HCT116 (cell line): ENCODE measurements around the gene ZNF423. TPM values are rescaled to one million over a fixed set of nuclear protein-coding genes. Genes with fewer than 3 reads are reported as not detected.

Experiments used
- ATAC-seq: fragments of 200-7000 bp; cut with Tn5 transposase; 2 replicates; pipeline ENCODE4 v1.9.1; 2020; ENCODE audit warnings: mild to moderate bottlenecking, moderate library complexity
- BruUV-seq: library from RNA; stranded (reverse); fragments of 400-500 nt; replicated peaks from 2 replicates; lab custom pipeline; 2021; lab: Mats Ljungman, UMichigan
- CTCF ChIA-PET: fragments of 300-600 bp; sonication (Branson Sonifier 250); formaldehyde crosslinking; loops from one replicate; lab custom pipeline; 2021; ENCODE audit warnings: antibody characterized with exemption; lab: Charles Lee
- POLR2A ChIA-PET: fragments of 300-600, 350-600 bp; sonication (Branson Sonifier 250); formaldehyde crosslinking; loops from one replicate; lab custom pipeline; 2021; ENCODE audit warnings: antibody characterized with exemption; lab: Charles Lee
- RAD21 ChIA-PET, 2 experiments: fragments of 300-600 bp; sonication (Branson Sonifier 250); formaldehyde crosslinking; loops; one replicate each; lab custom pipeline; 2023; ENCODE audit warnings: low total read pairs in 2 of 2; ENCODE audit not compliant: uncharacterized antibody in 2 of 2, unreplicated experiment in 2 of 2, low non-redundant PET in 1 of 2; lab: Charles Lee
- DNase-seq: peaks from one replicate; pipeline ENCODE4 v3.0.0-alpha.2; 2010; ENCODE audit warnings: low read depth, low spot score
- H2AFZ ChIP-seq: fragments of 200-600 bp; shearing (Covaris generic), sonication (generic); 2 replicates; pipeline ENCODE4 v1.6.1; 2017; ENCODE audit warnings: low read depth, mixed run types, mixed read lengths, antibody characterized with exemption, low read length; ENCODE audit not compliant: poor library complexity, severe bottlenecking
- H3K27ac ChIP-seq: 2 replicates; pipeline ENCODE4 v1.5.1; 2012; ENCODE audit warnings: low read depth, low read length
- H3K27me3 ChIP-seq: fragments of 200-600 bp; sonication (generic); 2 replicates; pipeline ENCODE4 v1.6.1; 2016; ENCODE audit warnings: mixed run types, low read length, mixed read lengths; ENCODE audit not compliant: insufficient read depth
- H3K36me3 ChIP-seq, 2 experiments: fragments of 200-500 bp in 1 of 2; fragments of 200-600 bp in 1 of 2; sonication (Bioruptor generic) in 1 of 2; sonication (generic) in 1 of 2; 2 replicates each; pipeline versions ENCODE4 v1.5.1 to v1.6.1; 2014 to 2016; ENCODE audit warnings: low read length in 2 of 2, inconsistent platforms in 1 of 2, mixed read lengths in 1 of 2, mixed run types in 1 of 2; ENCODE audit not compliant: insufficient read depth in 2 of 2, control insufficient read depth in 1 of 2
- H3K4me1 ChIP-seq, 2 experiments: fragments of 200-600 bp in 1 of 2; sonication (generic) in 1 of 2; 2 replicates each; pipeline versions ENCODE4 v1.5.1 to v1.6.1; 2012 to 2017; ENCODE audit warnings: low read length in 2 of 2, inconsistent platforms in 1 of 2, mild to moderate bottlenecking in 1 of 2, mixed read lengths in 1 of 2, mixed run types in 1 of 2, moderate library complexity in 1 of 2; ENCODE audit not compliant: insufficient read depth in 2 of 2, control insufficient read depth in 1 of 2
- H3K4me2 ChIP-seq: fragments of 200-600 bp; sonication (generic); 2 replicates; pipeline ENCODE4 v1.6.1; 2017; ENCODE audit warnings: mixed run types, low read length, mixed read lengths
- H3K4me3 ChIP-seq, 2 experiments: fragments of 200-600 bp in 1 of 2; sonication (generic) in 1 of 2; replicated peaks in 1 of 2; 2 replicates each; pipeline ENCODE4 v1.5.1; 2011 to 2016; ENCODE audit warnings: low read length in 2 of 2, control low read depth in 1 of 2, low read depth in 1 of 2, mild to moderate bottlenecking in 1 of 2, mixed read lengths in 1 of 2, mixed run types in 1 of 2
- H3K79me2 ChIP-seq: fragments of 200-600 bp; sonication (generic); 2 replicates; pipeline ENCODE4 v1.6.1; 2017; ENCODE audit warnings: mild to moderate bottlenecking, mixed run types, low read length, moderate library complexity, mixed read lengths; ENCODE audit not compliant: insufficient read depth
- H3K9ac ChIP-seq: fragments of 200-600 bp; sonication (generic); 2 replicates; pipeline ENCODE4 v1.6.1; 2016; ENCODE audit warnings: low read length, mixed read lengths
- H3K9me2 ChIP-seq: fragments of 200-600 bp; sonication (generic), shearing (Covaris generic); 2 replicates; pipeline ENCODE4 v1.6.1; 2017; ENCODE audit warnings: mixed run types, mild to moderate bottlenecking, moderate library complexity; ENCODE audit not compliant: insufficient read depth
- H3K9me3 ChIP-seq, 2 experiments: fragments of 200-500 bp in 1 of 2; fragments of 200-600 bp in 1 of 2; sonication (Bioruptor generic) in 1 of 2; sonication (generic) in 1 of 2; 2 replicates each; pipeline ENCODE4 v1.6.1; 2014 to 2017; ENCODE audit warnings: low read length in 2 of 2, mixed read lengths in 2 of 2, inconsistent platforms in 1 of 2, low read depth in 1 of 2, mild to moderate bottlenecking in 1 of 2, mixed run types in 1 of 2, moderate library complexity in 1 of 2; ENCODE audit not compliant: control insufficient read depth in 1 of 2, insufficient read depth in 1 of 2
- H4K20me1 ChIP-seq: fragments of 200-600 bp; sonication (generic), shearing (Covaris generic); 2 replicates; pipeline ENCODE4 v1.6.1; 2017; ENCODE audit warnings: mixed run types, mild to moderate bottlenecking, moderate library complexity; ENCODE audit not compliant: insufficient read depth
- ATF3 ChIP-seq: IDR thresholded peaks from 2 replicates; pipeline ENCODE4 v1.6.1; 2012
- CBX3 ChIP-seq: IDR thresholded peaks from 2 replicates; pipeline ENCODE4 v1.6.1; 2012; ENCODE audit warnings: low read depth
- CEBPB ChIP-seq: IDR thresholded peaks from 2 replicates; pipeline ENCODE4 v1.6.1; 2012; ENCODE audit warnings: low read depth
- ELF1 ChIP-seq: IDR thresholded peaks from 2 replicates; pipeline ENCODE4 v1.6.1; 2012; ENCODE audit warnings: low read depth, borderline replicate concordance
- EZH2 ChIP-seq: fragments of 200-600 bp; sonication (generic); IDR thresholded peaks from 2 replicates; pipeline ENCODE4 v1.6.1; 2017; ENCODE audit warnings: antibody characterized with exemption, mixed run types
- MAX ChIP-seq: IDR thresholded peaks from 2 replicates; pipeline ENCODE4 v1.6.1; 2012
- POLR2A ChIP-seq: IDR thresholded peaks from 2 replicates; pipeline ENCODE4 v1.7.0; 2011; ENCODE audit warnings: borderline replicate concordance; ENCODE audit not compliant: insufficient read depth, insufficient read length; ENCODE audit errors: extremely low read depth
- POLR2AphosphoS5 ChIP-seq: IDR thresholded peaks from 2 replicates; pipeline ENCODE4 v1.6.1; 2011; ENCODE audit warnings: mild to moderate bottlenecking, low read depth, low read length, moderate library complexity
- SRF ChIP-seq: IDR thresholded peaks from 2 replicates; pipeline ENCODE4 v1.6.1; 2012; ENCODE audit warnings: low read depth
- ZBTB33 ChIP-seq: IDR thresholded peaks from 2 replicates; pipeline ENCODE4 v1.6.1; 2011; ENCODE audit warnings: mild to moderate bottlenecking, low read length, moderate library complexity; ENCODE audit not compliant: insufficient replicate concordance; ENCODE audit errors: extremely low read depth
- intact Hi-C: fragments of 100-400 bp; cut with micrococcal nuclease; formaldehyde crosslinking; loops from 2 replicates; pipeline ENCODE4 v1.10.0; 2022
- total RNA-seq: library from RNA; stranded (reverse); gene quantifications from one replicate; pipeline ENCODE4 v1.2.1, GENCODE V29; 2021; ENCODE audit not compliant: unreplicated experiment

The ZNF423 gene
- total RNA-seq, 1 experiment from 2014 or later = 0.22 TPM

GRCh38 chr16:49491106-49491670 is 364.7 kb downstream of the ZNF423 start:
- no peaks in the 10 kb centered on the region for H3K36me3 ChIP-seq
- H3K27me3 ChIP-seq = no peaks in the 10 kb centered on the region
- TF ChIP-seq MAX (no peak), CBX3 (no peak), ELF1 (no peak), ZBTB33 (no peak), POLR2AphosphoS5 (no peak), SRF (no peak), CEBPB (no peak), EZH2 (no peak), POLR2A (no peak), ATF3 (no peak)
- H3K4me1 ChIP-seq = peaks cover 6 to 12% of the 10 kb centered on the region in 2 experiments; a peak in 2 of 4 replicates
- H3K79me2 ChIP-seq = no peaks in the 10 kb centered on the region
- H3K4me3 ChIP-seq = no peak overlapping the region
- ChIA-PET CTCF (no interaction called here), RAD21 (no interaction called here), POLR2A (no interaction called here)
- no TSS peak for BruUV-seq
- ATAC-seq = no peak
- intact Hi-C loops = no loop called here
- DNase-seq = no peak
- H3K9me3 ChIP-seq = no peaks in the 10 kb centered on the region
- no peaks in the 10 kb centered on the region for H3K9me2 ChIP-seq
- peak overlapping the region; percentile 91 for H3K4me2 ChIP-seq
- H3K9ac ChIP-seq = no peak overlapping the region
- no peaks in the 10 kb centered on the region for H4K20me1 ChIP-seq
- no peak overlapping the region for H3K27ac ChIP-seq
- peak overlapping the region; percentile 97 for H2AFZ ChIP-seq
